ENCODE data around the gene TCEAL9. TPM values are rescaled to one million over a fixed set of nuclear protein-coding genes. Genes with fewer than 3 reads are reported as not detected.

Gene TCEAL9
- total and polyA plus RNA-seq, 2 of the 8 experiments (the other 6 are each of a cell fraction or from before 2014, with no cell fraction given): 22.2 to 36.8 TPM

GRCh38 chrX:103404231-103405008 is 48.1 kb downstream of the TCEAL9 start (continued):
- TF ChIP-seq BCL11A (IDR thresholded peaks at IDR 0.05; ENCODE audit: low read depth in 2 of 2, low read length in 2 of 2) (no peak), EGR1 (IDR thresholded peaks at IDR 0.05; ENCODE audit: borderline replicate concordance, low read depth, low read length) (no peak), CHD1 (IDR thresholded peaks at IDR 0.05; ENCODE audit: low read depth, low read length) (no peak), CHD7 (IDR thresholded peaks at IDR 0.05; ENCODE audit: insufficient replicate concordance, low read length) (no peak), GTF2F1 (IDR thresholded peaks at IDR 0.05; ENCODE audit: borderline replicate concordance, low read depth, low read length) (no peak), CREB1 (IDR thresholded peaks at IDR 0.05) (peak; percentile 92), MAX (IDR thresholded peaks at IDR 0.05) (peak; percentile 59), BACH1 (IDR thresholded peaks at IDR 0.05; ENCODE audit: low read length) (no peak), SIX5 (IDR thresholded peaks at IDR 0.05; ENCODE audit: low read depth, low read length) (no peak)
